GM18499 (cell line): ENCODE measurements around the gene ASTN2.

Source experiments
- ATAC-seq: cut with Tn5 transposase; IDR thresholded peaks from one replicate; pipeline ENCODE4 v1.9.1; 2021; ENCODE audit warnings: moderate number of reproducible peaks; ENCODE audit not compliant: insufficient read depth, unreplicated experiment

The ASTN2 gene

DNA sequence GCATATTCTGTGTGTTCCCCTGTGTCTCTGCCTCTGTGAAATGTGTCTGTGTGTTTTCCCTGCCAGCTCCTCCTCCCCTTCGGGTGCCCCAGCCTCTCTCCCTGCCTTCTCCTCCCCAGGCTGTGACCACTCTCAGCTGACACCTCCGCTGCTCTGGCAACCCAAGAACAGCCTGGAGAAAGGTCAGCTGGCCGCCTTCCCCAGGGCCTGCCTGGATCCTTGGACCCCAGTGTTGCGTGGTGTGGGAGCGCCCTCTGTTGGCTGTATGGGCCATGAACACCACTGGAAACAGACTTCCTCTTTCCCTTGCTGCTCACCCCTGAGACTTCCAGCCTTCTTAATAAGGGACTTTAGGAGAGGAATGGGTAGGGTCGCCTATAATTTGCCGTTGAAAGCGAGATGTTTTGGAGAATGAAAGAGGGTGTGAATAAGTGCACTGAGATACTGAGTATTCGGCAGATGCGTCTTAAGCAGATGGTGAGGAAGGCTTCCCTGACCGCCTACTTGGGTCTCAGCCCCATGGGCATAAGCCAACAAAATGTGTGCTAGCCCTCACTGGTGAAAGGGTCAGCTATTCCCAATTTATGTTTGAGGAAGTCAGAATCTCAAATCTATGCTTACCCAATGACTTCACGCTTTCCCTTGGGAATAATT is 842.6 kb downstream of the ASTN2 start:
- no peak for ATAC-seq

DNA sequence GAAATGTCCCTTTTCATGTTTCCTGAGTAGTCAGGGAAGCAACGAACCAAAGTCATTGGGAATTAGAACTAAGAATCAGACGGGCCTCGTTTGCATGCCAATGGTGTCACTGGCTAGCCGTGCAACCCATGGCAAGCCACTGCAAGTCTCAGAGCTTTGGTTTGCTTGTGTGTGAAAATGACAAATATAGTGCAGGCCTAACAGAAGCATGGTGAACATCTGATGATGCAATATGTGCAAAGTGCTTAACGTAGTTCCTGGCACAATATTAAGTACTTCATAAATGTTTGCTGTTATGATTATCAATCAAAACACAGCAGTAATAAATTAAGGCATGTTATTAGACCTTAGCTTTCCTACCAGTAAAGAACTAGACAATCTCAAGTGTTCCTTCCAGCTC is 845.7 kb downstream of the ASTN2 start:
- ATAC-seq: no peak

DNA sequence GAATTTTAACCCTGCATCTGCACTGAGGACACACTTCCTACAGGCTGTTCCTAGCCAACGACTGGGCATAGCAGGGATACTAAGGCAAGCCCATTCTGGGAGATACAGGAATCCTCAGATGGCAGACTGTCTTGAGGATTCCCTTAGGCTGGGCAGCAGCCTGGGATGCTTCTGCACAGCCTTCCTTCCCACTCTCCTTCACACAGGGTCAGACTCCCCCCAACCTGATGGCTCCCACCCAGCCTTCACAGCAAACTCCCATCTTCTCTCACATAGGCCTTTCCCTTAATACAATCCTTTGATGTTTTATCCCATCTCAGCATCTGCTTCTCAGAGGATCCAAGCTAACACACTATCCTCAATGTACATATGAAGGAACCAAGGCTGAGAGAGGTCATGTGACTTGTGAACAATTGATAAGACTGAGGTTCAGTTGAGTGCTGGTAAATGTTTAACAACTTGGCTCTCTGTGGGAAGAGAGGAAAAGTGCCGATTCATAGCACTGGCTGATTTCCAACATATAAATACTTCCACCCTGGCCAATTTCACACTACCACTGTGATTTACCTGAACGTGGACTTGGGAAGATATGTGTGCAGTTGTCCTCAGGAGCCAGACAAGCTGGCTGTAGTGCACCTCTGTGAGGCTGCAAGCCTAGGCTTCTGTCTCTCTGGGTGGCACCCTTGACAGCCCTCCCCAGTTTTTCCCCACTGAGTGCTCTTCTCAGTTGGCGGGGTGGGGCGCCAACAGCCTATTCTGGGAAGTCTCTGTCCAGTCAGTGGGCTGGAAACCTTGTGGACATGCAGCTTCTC is 848.0 kb downstream of the ASTN2 start:
- no peak for ATAC-seq

DNA sequence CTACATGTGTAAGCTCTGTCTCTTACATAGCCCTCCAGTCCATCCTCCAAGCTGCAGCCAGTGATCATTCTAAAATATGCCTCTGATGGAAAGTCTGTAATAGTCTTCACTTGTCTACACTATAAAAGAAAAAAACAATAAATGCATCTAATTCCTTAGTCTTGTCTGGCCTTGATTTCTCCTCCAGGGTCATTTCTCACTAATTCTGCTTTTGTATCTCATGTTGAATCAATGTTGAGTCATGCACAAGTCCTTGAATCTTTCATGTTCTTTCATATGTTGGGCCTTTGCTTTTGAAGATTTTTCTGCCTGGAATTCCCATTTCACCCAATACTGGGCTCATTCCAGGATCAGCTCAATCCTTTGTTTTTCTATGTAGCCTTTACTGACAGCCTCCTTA is 848.9 kb downstream of the ASTN2 start:
- ATAC-seq: no peak

- ATAC-seq: no peak
Measured at GRCh38 chr9:116564266-116564793, 850.5 kb downstream of the ASTN2 start.

- ATAC-seq: no peak
Measured at GRCh38 chr9:116558818-116559540, 855.9 kb downstream of the ASTN2 start.

GRCh38 chr9:116558035-116558434 is 856.8 kb downstream of the ASTN2 start:
- ATAC-seq: no peak

- ATAC-seq: no peak
Measured at GRCh38 chr9:116555556-116556155, 859.2 kb downstream of the ASTN2 start.

GRCh38 chr9:116555119-116555518 is 859.7 kb downstream of the ASTN2 start:
- no peak for ATAC-seq

DNA sequence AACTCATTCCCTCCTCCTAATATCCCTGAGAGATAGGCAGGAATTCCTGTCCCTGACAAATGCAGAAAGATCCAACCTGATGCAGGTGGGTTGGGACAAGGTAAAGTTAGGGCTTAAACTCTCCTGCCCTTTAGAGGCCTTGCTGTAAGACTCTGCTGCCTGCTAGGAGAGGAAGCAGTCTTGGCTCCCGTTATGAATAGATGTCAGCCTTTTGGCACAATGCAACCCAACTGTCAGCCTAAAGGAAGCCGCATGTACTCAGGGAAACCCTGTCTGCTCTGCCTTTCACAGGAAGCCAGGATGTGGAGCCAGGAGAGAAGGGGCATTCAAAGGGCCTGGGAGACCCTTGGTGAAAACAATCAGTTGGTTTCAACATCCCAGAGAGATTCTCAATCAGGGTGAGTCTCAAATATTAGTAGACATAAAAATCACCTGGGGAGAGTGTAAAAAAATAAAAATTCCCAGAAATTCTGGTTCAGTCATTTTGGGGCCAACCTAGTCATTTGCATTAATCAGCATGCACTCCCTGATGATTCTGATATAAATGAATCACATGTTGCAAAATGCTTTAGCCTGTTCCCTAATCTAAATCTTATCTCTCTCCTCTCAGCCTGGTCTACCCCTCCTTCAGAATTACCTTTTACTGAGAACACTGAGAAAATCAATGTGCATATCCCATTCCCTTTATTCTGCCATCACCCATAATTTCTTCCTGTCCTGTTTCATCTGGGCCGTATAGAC is 864.0 kb downstream of the ASTN2 start:
- no peak for ATAC-seq

- no peak for ATAC-seq
Measured at GRCh38 chr9:116549786-116550660, 864.8 kb downstream of the ASTN2 start.

GRCh38 chr9:116549061-116549664 is 865.7 kb downstream of the ASTN2 start:
- ATAC-seq: no peak

DNA sequence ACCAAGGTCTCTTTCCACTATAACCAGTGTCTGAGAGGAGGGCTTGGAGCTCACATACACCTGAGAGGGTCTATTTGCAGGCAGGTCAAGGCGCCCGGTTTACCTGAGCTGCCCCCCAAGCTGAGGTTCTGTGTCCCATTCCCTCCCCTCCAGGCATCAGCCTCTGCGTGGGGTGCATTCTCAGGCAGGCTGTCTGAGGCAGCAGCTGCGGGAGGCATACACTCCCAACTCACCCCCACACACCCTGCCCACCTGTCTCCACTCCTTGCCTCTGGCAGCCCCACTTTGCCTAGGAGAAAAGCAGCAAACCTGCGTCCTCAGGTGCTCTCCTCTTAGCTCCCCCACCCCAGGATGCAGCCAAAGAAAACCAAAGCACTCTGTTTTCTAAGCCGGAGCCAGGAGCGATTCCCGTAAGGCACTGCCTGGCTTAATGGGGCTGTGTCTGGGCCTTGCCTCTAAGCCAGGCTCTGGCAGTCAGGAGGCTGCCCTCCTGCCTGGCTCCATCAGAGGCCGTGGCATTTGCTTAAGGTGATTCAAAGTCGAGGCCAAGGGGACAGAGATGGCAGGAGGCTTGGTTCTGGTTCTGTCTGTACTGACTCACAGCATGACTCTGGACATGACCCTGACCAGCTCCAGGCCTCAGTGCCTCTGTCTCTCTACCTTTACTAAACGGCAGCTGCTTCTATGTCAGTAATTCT is 867.0 kb downstream of the ASTN2 start:
- no peak for ATAC-seq

DNA sequence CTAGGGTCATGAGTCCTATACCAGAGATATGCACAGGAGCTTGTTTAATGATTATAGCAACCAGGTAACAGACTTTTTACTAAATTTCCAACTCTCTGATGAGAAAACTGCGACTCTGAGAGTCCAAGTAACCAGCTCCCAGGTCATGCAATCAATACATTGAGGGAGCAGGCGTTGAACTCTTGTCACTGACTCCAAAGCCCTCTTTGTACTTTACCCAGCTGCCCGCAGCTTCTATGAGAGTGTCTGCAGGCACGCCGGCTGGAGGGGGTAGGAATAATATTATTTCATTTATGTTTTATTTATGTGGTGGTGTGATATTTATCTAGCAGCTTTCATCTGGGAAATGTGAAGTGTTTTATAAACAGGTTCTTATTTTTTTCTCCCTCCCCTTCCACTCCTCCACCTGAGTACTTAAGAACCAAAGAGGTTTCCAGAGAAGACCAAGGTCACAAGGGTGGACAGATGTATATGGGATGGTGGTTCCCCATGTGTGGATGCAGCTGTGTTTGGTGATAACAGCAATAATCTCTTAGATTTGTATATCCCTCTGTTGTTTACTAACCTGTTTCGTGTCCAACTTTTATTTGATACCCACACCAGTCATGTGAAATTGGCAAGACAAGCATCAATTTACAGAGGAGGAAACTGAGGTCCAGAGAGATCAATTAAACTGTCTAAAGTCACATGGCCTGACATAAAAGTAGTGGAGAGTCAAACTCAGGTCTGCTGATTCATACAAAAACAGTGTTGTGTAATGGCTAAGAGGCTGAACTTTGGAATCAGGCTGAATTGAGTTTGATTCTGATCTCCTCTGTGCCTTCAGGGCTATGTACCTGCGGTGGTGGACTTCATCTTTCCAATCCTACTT is 867.9 kb downstream of the ASTN2 start:
- ATAC-seq: no peak

GRCh38 chr9:116544896-116545295 is 870.0 kb downstream of the ASTN2 start:
- no peak for ATAC-seq

GRCh38 chr9:116543731-116544400 is 871.0 kb downstream of the ASTN2 start:
- no peak for ATAC-seq

GRCh38 chr9:116541402-116541801 is 873.5 kb downstream of the ASTN2 start:
- ATAC-seq: no peak
